ENCODE measurements around the gene WIPI1.

DNA sequence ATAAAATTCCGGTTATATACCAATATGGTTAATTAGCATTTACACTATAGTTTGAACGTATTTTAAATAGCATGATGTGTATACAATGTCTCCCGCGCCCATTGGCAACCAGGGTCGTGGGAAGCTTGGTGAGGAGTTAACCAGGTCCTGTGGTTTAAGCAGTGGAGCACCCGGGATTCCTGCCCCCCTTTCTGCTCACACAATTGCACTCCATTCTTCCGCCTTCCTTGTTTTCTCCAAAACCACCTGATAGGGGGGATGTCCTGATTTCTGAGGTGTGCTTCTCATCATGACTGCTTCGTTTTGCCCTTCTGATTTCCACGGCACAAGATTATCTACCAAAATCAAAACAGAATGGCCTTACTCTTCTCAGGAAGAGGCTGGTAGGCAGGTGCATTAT, 35.8 kb downstream of the WIPI1 start:
- TF ChIP-seq GATA2 (IDR thresholded peaks at IDR 0.05; ENCODE audit: low read depth, low read length) (no peak), GATA3 (IDR thresholded peaks at IDR 0.05; ENCODE audit: low read depth, low read length) (no peak)

Measured in SH-SY5Y (cell line).